SHP77 (cell line): ENCODE measurements around the gene MED13L.
A peak's percentile ranks its signal among the peaks of the same experiment; 100 is the strongest.

ENCODE experiments used
- DNase-seq, 2 experiments: peaks; one replicate each; lab custom pipeline; 2025; lab: John Stamatoyannopoulos, UW

MED13L gene

DNA sequence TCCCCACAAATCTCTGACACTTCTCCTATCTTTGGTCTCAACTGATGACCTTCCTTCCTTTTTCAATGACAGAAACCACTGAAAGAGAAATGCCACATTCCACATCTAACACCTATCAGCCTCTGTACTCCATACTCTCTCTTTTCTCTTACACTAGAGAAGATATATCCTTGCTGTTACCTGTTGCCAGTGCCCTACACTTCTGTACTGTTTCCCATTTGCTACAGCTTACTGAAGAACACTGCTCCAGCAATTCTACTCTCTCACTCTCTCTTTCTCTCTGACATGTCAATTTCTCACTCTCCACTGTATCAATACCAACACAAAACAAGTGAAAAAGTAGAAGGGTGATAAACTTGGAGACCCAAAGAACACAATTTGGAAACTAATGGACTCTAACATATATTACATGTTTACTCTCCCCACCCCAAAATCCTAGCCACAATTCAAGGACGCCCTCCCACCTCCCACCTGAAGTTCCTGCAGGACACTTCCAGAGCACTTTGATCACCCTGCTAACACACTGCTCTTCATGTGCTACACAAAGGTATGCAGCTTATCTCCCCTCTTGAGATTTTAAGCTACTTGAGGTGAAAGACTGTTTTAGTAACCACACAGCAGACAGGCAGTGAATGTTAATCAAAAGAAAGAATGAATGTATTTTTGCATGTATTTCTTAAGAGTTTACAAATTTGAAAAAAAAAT is 95.0 kb downstream of the MED13L start:
- no peak for DNase-seq

- DNase-seq = no peak
Observed at GRCh38 chr12:116180448-116180847, 97.0 kb downstream of the MED13L start.

- DNase-seq = no peak
Observed at GRCh38 chr12:116179384-116179783, 98.1 kb downstream of the MED13L start.

DNA sequence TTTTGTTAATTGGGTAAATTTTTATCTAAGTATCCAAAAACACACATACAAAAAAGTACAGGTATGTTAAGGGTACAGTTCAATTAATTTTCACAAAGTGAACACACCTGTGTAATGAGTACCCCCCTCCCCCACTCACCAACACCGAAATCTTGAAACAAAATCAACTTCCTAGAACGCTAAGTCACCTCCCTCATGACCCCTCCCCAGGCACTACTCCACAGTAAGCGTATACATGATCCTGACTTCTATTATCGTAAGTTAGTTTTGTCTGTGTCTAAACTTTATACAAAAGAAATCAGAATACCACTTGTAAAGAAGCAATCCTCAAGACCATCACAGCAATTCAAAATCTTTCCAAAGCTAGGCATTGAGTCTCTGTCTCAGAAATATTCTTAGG is 100.5 kb downstream of the MED13L start:
- DNase-seq = no peak

DNA sequence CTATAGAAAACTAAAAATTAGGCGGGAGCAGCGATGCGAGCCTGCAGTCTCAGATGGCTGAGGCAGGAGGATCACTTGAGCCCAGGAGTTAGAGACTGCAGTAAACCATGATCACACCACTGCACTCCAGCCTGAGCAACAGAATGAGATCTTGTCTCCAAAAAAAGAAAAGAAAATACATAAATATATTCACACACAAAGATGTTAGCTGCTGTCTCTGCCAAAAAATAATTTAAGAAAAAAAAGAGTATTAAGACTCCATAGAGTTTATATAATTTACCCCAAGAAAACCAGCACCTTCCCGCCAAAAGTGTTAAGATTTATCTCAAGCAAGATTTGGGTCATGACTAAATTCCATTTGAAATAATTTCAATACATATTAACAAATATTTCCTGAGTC is 102.6 kb downstream of the MED13L start:
- no peak for DNase-seq

GRCh38 chr12:116174006-116174405 is 103.5 kb downstream of the MED13L start:
- no peak for DNase-seq

- no peak for DNase-seq
Observed at GRCh38 chr12:116172224-116172849, 105.2 kb downstream of the MED13L start.

- no peak for DNase-seq
Observed at GRCh38 chr12:116171549-116171948, 105.9 kb downstream of the MED13L start.

DNA sequence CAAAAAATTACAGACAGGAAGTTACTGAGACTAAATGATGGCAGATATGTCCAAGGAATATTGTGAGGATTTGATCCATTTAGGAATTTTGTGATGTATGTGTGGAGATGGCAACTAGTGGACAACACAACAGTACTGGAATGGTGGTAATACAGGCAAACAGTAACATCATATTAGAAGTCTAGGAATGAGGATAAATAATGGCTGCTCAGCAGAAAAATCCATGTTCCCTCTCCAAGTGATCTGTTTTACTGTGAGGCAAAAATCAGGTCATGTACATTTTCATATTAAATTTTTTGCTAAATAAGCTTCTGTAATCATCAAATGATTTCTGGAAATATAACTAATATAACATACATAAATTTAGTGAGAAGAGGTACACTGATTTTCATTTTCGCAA is 108.4 kb downstream of the MED13L start:
- no peak for DNase-seq

GRCh38 chr12:116166306-116166705 is 111.2 kb downstream of the MED13L start:
- DNase-seq = no peak

DNA sequence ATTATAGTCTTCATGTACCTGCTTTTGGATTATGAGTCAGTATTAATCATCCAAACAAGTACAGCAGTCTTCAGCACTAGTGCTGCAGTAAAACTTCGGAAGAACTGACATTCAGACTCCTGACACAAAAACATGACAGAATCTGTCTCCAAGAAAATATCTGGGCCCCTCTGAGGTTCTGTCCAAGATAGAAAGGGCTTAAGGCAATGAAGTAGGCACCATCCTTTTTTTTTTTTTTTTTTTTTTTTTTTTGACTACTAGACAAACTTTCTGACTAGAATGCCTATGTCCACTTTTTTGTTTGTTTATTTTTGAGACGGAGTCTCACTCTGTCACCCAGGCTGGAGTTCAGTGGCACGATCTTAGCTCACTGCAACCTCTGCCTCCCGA is 112.5 kb downstream of the MED13L start:
- DNase-seq = no peak

- no peak for DNase-seq
Observed at GRCh38 chr12:116164250-116165035, 113.0 kb downstream of the MED13L start.

- DNase-seq = no peak
Observed at GRCh38 chr12:116162071-116162470, 115.4 kb downstream of the MED13L start.

GRCh38 chr12:116161588-116161987 is 115.9 kb downstream of the MED13L start:
- peak; percentile 35 to 50 for DNase-seq

GRCh38 chr12:116160883-116161458 is 116.5 kb downstream of the MED13L start:
- no peak for DNase-seq

DNA sequence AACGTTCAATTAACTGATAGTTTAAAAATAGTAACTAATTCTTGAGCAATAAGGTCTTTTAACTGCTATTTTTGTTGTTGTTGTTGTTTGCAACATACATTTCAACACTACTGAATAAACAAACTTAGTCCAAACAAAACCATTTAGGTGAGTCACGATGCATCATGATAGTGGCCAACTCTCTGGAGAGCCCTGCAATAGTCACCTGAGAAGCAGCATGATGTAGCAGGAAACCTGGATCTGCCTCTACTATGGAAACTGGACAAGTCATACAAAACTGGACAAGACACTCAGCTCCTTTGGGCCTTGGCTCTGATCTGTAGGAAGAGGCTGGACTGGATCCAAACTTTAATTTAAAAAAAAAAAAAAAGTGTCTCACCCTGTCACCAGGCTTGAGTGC is 117.3 kb downstream of the MED13L start:
- no peak for DNase-seq

- no peak for DNase-seq
Observed at GRCh38 chr12:116159593-116160200, 117.8 kb downstream of the MED13L start.

DNA sequence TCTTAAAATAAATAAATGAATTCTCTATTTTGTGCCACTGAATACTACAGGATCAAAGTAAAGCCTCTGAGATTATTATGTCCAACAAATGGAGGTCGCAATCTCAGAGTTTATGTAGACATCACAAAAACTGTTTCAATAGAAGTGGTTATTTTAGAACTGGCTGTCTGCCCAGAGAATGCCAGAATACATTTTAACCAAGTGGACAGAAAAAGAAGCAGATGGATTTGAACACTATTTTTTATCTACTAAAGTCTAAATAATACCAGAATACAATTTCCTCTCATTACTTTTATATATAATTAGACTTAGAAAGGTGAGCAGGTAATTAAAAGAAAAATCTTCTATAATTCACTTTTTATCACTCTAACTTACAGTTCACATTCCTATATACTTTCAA is 118.3 kb downstream of the MED13L start:
- peak in 1 of 2 experiments; percentile 19 for DNase-seq

DNA sequence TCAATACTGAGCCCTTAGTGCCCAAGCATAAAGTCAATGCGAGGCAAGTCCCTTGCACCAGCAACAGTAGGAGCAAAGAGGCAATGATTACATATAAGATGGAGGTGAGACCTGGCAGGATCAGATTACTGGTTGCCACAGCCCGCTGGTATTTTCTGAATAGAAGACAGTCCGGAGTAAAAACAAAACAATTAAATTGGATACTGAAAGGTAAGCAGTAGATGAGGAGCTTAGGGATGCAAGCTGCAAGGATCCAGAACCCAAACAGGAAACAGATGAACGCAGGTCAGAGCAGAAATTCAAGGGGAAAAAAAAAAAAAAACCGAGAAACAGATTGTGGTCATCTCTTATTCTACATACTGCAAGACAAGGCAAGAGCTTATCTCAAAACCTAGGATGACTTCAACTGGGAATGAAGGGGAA is 119.6 kb downstream of the MED13L start:
- DNase-seq = peak; percentile 31 to 54

- no peak for DNase-seq
Observed at GRCh38 chr12:116156614-116157013, 120.9 kb downstream of the MED13L start.

DNA sequence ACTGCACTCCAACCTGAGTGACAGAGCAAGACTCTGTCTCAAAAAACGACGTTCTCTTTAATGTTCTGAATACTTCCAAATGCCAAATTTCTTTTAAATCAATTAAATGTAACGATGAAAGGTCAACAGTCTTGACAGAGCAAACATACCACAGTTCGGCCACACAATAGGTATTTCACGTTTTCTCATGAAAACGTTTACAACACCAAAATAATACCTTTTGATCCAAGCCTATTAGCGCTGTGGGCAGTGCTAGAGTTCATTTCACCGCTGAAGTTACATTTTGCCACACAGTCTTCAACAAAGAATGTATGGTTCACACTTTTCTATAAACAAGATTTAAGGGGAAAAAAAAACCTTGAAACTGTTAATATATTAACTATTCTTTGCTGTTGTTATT is 122.1 kb downstream of the MED13L start:
- DNase-seq = no peak

DNA sequence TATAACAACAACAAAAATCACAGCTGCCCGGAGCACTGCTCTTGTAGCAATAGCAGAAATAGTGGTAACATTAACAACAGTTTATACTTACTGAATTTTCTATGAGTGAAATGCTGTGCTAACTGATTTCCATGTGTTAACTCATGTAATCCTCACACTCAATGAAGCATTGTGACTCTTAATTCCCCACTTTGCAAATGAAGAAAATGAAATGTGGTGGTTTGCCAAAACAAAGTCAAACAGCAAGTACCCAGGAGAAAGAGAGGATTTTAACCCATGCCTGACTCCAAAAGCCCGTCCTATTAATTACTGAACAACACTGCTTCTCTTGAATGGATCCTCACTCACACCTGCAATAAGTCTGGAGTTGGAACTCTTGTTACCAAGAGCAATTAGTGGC is 123.5 kb downstream of the MED13L start:
- DNase-seq = no peak
